Measurements from ENCODE around the gene KTI12.
A peak's percentile ranks its signal among the peaks of the same experiment; 100 is the strongest.

The KTI12 gene

GRCh38 chr1:52055066-52055865 lies 21.7 kb upstream of the KTI12 start, which contains the start of gene TXNDC12 (continued):
- TF ChIP-seq ZNF513 (tag by site-specific recombination; IDR thresholded peaks at IDR 0.05) (0 out of 2 replicates have a peak, but pooled peaks have one; percentile 44), ZNF292 (tag by site-specific recombination; IDR thresholded peaks at IDR 0.05; ENCODE audit: borderline replicate concordance, low read depth) (no peak), IKZF3 (tag by site-specific recombination; IDR thresholded peaks at IDR 0.05) (peak; percentile 88), ZNF274 (IDR thresholded peaks at IDR 0.05; ENCODE audit: low read length) (no peak), ZNF274 (tag by site-specific recombination; IDR thresholded peaks at IDR 0.05; ENCODE audit: borderline replicate concordance) (no peak), GLIS1 (tag by site-specific recombination; IDR thresholded peaks at IDR 0.05) (0 out of 2 replicates have a peak, but pooled peaks have one; percentile 30), ZNF366 (tag by site-specific recombination; conservative IDR thresholded peaks at IDR 0.05) (peak; percentile 99), PATZ1 (tag by site-specific recombination; IDR thresholded peaks at IDR 0.05) (peak; percentile 77), GLIS2 (tag by site-specific recombination; IDR thresholded peaks at IDR 0.05) (peak; percentile 71), TRIM28 (IDR thresholded peaks at IDR 0.05; ENCODE audit: borderline replicate concordance, low read length) (peak; percentile 61; the same call in 1 of the 2 replicates), ZNF664 (tag by site-specific recombination; IDR thresholded peaks at IDR 0.05) (0 out of 2 replicates have a peak, but pooled peaks have one; percentile 40), ZBTB49 (tag by site-specific recombination; IDR thresholded peaks at IDR 0.05; ENCODE audit: low read depth) (no peak), FEZF1 (tag by site-specific recombination; IDR thresholded peaks at IDR 0.05) (peak; percentile 7; the same call in 1 of the 2 replicates), ZNF311 (tag by site-specific recombination; IDR thresholded peaks at IDR 0.05; ENCODE audit: borderline replicate concordance) (no peak), ZNF843 (tag by site-specific recombination; IDR thresholded peaks at IDR 0.05) (peak; percentile 70), SP2 (tag by site-specific recombination; IDR thresholded peaks at IDR 0.05) (peak; percentile 87), EGR2 (tag by site-specific recombination; IDR thresholded peaks at IDR 0.05; ENCODE audit: low read depth) (peak; percentile 69), ZBTB21 (tag by site-specific recombination; IDR thresholded peaks at IDR 0.05) (peak; percentile 30), ZNF335 (tag by site-specific recombination; conservative IDR thresholded peaks at IDR 0.05) (peak; percentile 45; the same call in 1 of the 2 replicates), KLF16 (tag by site-specific recombination; IDR thresholded peaks at IDR 0.05) (peak; percentile 74), RBAK (tag by site-specific recombination; IDR thresholded peaks at IDR 0.05) (no peak), ZBTB17 (tag by site-specific recombination; IDR thresholded peaks at IDR 0.05) (peak; percentile 89), TSHZ1 (tag by site-specific recombination; IDR thresholded peaks at IDR 0.05; ENCODE audit: borderline replicate concordance) (peak; percentile 52; the same call in 1 of the 2 replicates), ZNF341 (tag by site-specific recombination; IDR thresholded peaks at IDR 0.05; ENCODE audit: low read depth) (peak; percentile 68), SCRT1 (tag by site-specific recombination; IDR thresholded peaks at IDR 0.05; ENCODE audit: borderline replicate concordance) (peak; percentile 83; the same call in 1 of the 2 replicates), GFI1B (tag by site-specific recombination; IDR thresholded peaks at IDR 0.05) (peak; percentile 36; the same call in 1 of the 2 replicates), ZNF10 (tag by site-specific recombination; IDR thresholded peaks at IDR 0.05) (no peak), ZIC2 (tag by site-specific recombination; IDR thresholded peaks at IDR 0.05) (no peak), ZXDB (tag by site-specific recombination; IDR thresholded peaks at IDR 0.05) (peak; percentile 78), ZSCAN30 (tag by site-specific recombination; IDR thresholded peaks at IDR 0.05) (peak; percentile 47; the same call in 1 of the 2 replicates)
